Measurements from ENCODE around the gene NBEA.

GRCh38 chr13:35500144-35500543 lies 558.1 kb downstream of the NBEA start:
- TF ChIP-seq CTCF (IDR thresholded peaks at IDR 0.05) (no peak), POLR2AphosphoS5 (IDR thresholded peaks at IDR 0.05) (no peak), POLR2A (IDR thresholded peaks at IDR 0.05) (no peak)

All from sigmoid colon (tissue), 4 donors.